Left cardiac atrium (tissue), 4 donors: ENCODE results near the gene CAMK1D. TPM values are rescaled to one million over a fixed set of nuclear protein-coding genes. Genes with fewer than 3 reads are reported as not detected.

ENCODE experiments used
- ATAC-seq, 2 donors: fragments of 200-7000 bp; cut with Tn5 transposase; one replicate each; pipeline ENCODE4 v1.9.1; 2020; ENCODE audit warnings: mild to moderate bottlenecking in 2 of 2, moderate library complexity in 2 of 2
- DNase-seq: peaks from one replicate; pipeline ENCODE4 v3.0.0-alpha.2; 2020
- intact Hi-C, 2 donors: fragments of 100-400 bp; cut with DNase I; formaldehyde crosslinking; loops; one replicate each; pipeline versions ENCODE4 v1.14.1 to v1.15.1; 2022 to 2023
- microRNA-seq, 2 donors: library from miRNA; unstranded; fragments of <30 nt; microRNA quantifications; one replicate each; pipeline ENCODE4 v1.2.0, GENCODE V29; 2020
- total RNA-seq, 2 donors: library from RNA; stranded (reverse); fragmentation: NEBNext Ultra II Directional; extraction: Animal tissue kit (Norgen Biotek cat#: 25700); gene quantifications; one replicate each; pipeline ENCODE4 v1.2.1, GENCODE V29; 2021
- donor health status: DM: no; HTN: yes; CAD: no.
- donor health status: DM: no; HTN: yes; CAD: no; lungs with severe emphysema.
- donor health status: DM: yes; HTN: yes; CAD: no.
- donor health status: Dilated cardiomyopathy.

Gene CAMK1D
- total RNA-seq, 2 donors from 2014 or later = 23.8 to 38.5 TPM

- intact Hi-C loops = no loop called here
- no peak for ATAC-seq
- DNase-seq = no peak
Observed at GRCh38 chr10:12872577-12872976, 523.2 kb downstream of the CAMK1D start.

DNA sequence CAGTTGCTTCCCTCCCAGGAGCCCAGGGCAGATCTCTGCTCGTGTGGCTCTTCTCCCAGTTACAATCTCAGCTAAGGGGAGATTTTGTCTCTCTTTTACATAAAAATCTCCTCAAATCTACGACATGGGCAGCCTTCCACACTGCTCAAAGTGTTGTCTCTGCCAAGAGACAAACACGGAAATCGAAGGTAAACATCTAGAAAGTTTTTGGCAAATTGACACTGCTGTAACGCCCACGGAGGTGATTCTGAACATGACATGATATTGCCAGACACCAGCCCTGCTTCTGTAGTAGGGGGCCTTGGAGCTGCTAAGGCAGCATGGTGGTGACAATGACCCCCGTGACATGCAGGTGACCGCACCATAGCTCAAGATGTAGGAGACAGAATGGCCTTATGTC, 523.8 kb downstream of the CAMK1D start:
- DNase-seq (no peak), ATAC-seq (no peak)
- intact Hi-C loops = no loop called here

DNA sequence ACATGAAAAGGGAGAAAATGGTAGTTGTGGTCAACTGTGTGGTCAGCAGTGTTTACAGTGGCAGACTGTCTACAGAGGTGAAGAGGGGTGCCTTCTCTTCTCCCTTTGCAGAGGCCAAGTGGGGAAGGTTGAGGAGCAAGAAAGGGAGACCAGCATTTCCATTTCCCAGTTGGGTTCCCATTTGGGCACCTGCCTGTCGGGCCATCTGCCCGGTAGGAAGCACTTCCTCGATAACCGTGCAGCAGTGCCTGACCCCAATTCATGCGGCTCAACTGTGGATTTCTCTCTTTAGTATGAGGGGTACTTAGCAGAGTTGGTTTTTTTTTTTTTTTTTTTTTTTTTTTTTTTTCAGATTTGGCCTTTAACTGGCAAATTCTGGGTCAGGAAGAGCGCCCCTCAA, 525.2 kb downstream of the CAMK1D start:
- intact Hi-C loops = no loop called here
- DNase-seq (no peak), ATAC-seq (no peak)

GRCh38 chr10:12875100-12875499, 525.8 kb downstream of the CAMK1D start:
- no peak for DNase-seq
- intact Hi-C loops = no loop called here
- peak; percentile 42 to 91 for ATAC-seq

GRCh38 chr10:12876266-12876665, 526.9 kb downstream of the CAMK1D start:
- ATAC-seq = no peak
- no peak for DNase-seq
- intact Hi-C loops = no loop called here

DNA sequence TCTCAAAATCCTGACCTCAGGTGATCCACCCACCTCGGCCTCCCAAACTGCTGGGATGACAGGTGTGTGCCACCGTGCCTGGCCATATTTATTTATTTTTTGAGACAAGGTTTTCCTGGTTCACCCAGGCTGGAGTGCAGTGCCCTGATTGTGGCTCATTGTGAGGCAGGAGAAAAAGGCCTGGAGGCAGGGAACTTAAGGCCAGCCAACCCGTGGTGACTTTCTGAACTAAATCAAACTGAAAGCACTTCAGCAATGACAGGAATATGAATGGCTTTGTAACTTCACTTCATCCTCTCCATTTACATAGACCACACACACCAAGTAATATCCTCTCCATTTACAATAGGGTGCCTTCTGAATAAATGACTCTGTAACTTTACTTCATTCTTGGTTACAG, 527.8 kb downstream of the CAMK1D start:
- intact Hi-C loops = no loop called here
- DNase-seq = no peak
- no peak for ATAC-seq

DNA sequence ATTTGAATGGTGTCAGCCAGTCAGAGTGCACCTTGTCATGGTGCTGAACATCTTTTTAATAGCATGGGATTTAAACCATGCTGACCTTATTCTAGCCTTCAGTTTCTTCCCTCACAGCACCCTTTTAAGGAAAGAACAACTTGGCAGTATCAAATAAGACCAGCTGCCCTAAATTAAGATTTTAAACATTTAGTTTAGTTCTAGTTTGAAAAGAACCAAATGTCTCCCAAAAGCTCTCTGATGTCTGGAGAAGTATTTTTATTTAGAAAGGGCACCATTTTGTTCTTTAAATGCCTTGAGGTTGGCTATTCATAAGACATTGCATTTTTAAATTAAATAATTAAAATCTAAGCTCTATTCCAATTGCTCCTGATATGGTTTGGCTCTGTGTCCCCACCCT, 531.1 kb downstream of the CAMK1D start:
- DNase-seq = no peak
- ATAC-seq = peak in 1 of 2 donors; percentile 38
- intact Hi-C loops = no loop called here

GRCh38 chr10:12884851-12885250, 535.5 kb downstream of the CAMK1D start:
- intact Hi-C loops = no loop called here
- DNase-seq (no peak), ATAC-seq (no peak)

Small RNAs within 50 kb of the gene (microRNA-seq; reads per million reads assigned to microRNA genes)
- gene MIR4480 = 0 reads per million in 2 donors
- gene MIR4481 = 0 reads per million in 2 donors
- 0 reads per million in 2 donors for gene MIR548Q

Other genes with a start within 250 kb of the CAMK1D start
- 10 to 100 TPM; 11.4 to 13.8 TPM for gene SEC61A2, start 219.9 kb upstream of the CAMK1D start, total RNA-seq
- 10 to 100 TPM; 19.6 to 24.3 TPM for gene NUDT5, start 153.7 kb upstream of the CAMK1D start, total RNA-seq
- gene CDC123, start 153.4 kb upstream of the CAMK1D start, total RNA-seq = 10 to 100 TPM; 56.7 to 83.8 TPM